Esophagus mucosa (tissue), 1 donor: ENCODE data around the gene PTPN2. TPM values are rescaled to one million over a fixed set of nuclear protein-coding genes. Genes with fewer than 3 reads are reported as not detected.
"Not testable (repeated sequence)": the region's sequence is repeated elsewhere in the genome, so short reads cannot be mapped to it uniquely, and the experiment has no call there.

Experiments used
- ATAC-seq: fragments of 200-7000 bp; cut with Tn5 transposase; one replicate; pipeline ENCODE4 v1.9.1; 2020
- total RNA-seq: library from RNA; stranded (reverse); gene quantifications from one replicate; pipeline ENCODE4 v1.2.4, GENCODE V29; 2023
- donor health status: DM: yes; HTN: yes; CAD: no.

PTPN2 gene
- total RNA-seq, 1 donor from 2014 or later: 24.9 TPM

- ATAC-seq: no peak
These were observed 62.6 kb downstream of the PTPN2 start for GRCh38 chr18:12821408-12821807.

GRCh38 chr18:12820506-12820905 lies 63.5 kb downstream of the PTPN2 start:
- no peak for ATAC-seq

GRCh38 chr18:12819841-12820240 lies 64.2 kb downstream of the PTPN2 start:
- ATAC-seq: no peak

- no peak for ATAC-seq
These were observed 64.7 kb downstream of the PTPN2 start for GRCh38 chr18:12819322-12819721.

GRCh38 chr18:12818243-12818642 lies 65.8 kb downstream of the PTPN2 start:
- ATAC-seq: no peak

GRCh38 chr18:12816451-12816850 lies 67.6 kb downstream of the PTPN2 start:
- ATAC-seq: no peak

GRCh38 chr18:12811191-12811950 lies 72.7 kb downstream of the PTPN2 start:
- ATAC-seq: peak; percentile 92

GRCh38 chr18:12803069-12803936 lies 80.7 kb downstream of the PTPN2 start:
- no peak for ATAC-seq

GRCh38 chr18:12802538-12802937 lies 81.5 kb downstream of the PTPN2 start:
- ATAC-seq: no peak

- no peak for ATAC-seq
These were observed 87.6 kb downstream of the PTPN2 start for GRCh38 chr18:12796448-12796847.

GRCh38 chr18:12791610-12792009 lies 92.4 kb downstream of the PTPN2 start:
- ATAC-seq: no peak

- no peak for ATAC-seq
These were observed 97.4 kb downstream of the PTPN2 start for GRCh38 chr18:12786669-12787068.

GRCh38 chr18:12783524-12783923 lies 100.5 kb downstream of the PTPN2 start:
- no peak for ATAC-seq

GRCh38 chr18:12782521-12782920 lies 101.5 kb downstream of the PTPN2 start:
- ATAC-seq: no peak

GRCh38 chr18:12779456-12779855 lies 104.6 kb downstream of the PTPN2 start:
- ATAC-seq: no peak

GRCh38 chr18:12779043-12779442 lies 105.0 kb downstream of the PTPN2 start:
- no peak for ATAC-seq

GRCh38 chr18:12777500-12777944 lies 106.5 kb downstream of the PTPN2 start:
- peak; percentile 35 for ATAC-seq

GRCh38 chr18:12776821-12777471 lies 107.1 kb downstream of the PTPN2 start:
- ATAC-seq: no peak

GRCh38 chr18:12776415-12776814 lies 107.6 kb downstream of the PTPN2 start:
- ATAC-seq: not testable (repeated sequence)

- ATAC-seq: no peak
These were observed 109.1 kb downstream of the PTPN2 start for GRCh38 chr18:12774982-12775381.

GRCh38 chr18:12773369-12773768 lies 110.7 kb downstream of the PTPN2 start:
- ATAC-seq: no peak

- ATAC-seq: no peak
These were observed 111.9 kb downstream of the PTPN2 start for GRCh38 chr18:12772111-12772510.
